ENCODE data around the gene DNAJC30. TPM values are rescaled to one million over a fixed set of nuclear protein-coding genes. Genes with fewer than 3 reads are reported as not detected.
"Not testable (repeated sequence)": the region's sequence is repeated elsewhere in the genome, so short reads cannot be mapped to it uniquely, and the experiment has no call there.

Gene DNAJC30
- total and polyA plus RNA-seq, 9 donors: 7.1 to 16.1 (median 12.6) TPM

- intact Hi-C loops (cut with DNase I): loop anchor here in 1 of 4 donors (10.0 kb wide), 1 partner anchor 57 kb away; the partner anchor contains the start of gene VPS37D
- DNase-seq: no peak
- H3K4me1 ChIP-seq (ENCODE audit: insufficient read depth): no peaks in the 10 kb centered on the region
- H3K27ac ChIP-seq: no peak overlapping the region
- no peaks in the 10 kb centered on the region for H3K36me3 ChIP-seq
- 44 to 50% (median 45%) methylated on average over 3 of the region's 3 CpGs for WGBS, 3 donors
- TF ChIP-seq EP300 (IDR thresholded peaks at IDR 0.05): no peak
- TF ChIP-seq POLR2A (IDR thresholded peaks at IDR 0.05): no peak
- H3K27me3 ChIP-seq: no peaks in the 10 kb centered on the region
- no peak overlapping the region for H3K4me3 ChIP-seq
- no peaks in the 10 kb centered on the region for H3K9me3 ChIP-seq
These were observed 38.1 kb upstream of the DNAJC30 start for GRCh38 chr7:73721377-73721817.

GRCh38 chr7:73720443-73720842 lies 37.2 kb upstream of the DNAJC30 start:
- H3K27ac ChIP-seq; H3K4me1 ChIP-seq (ENCODE audit: insufficient read depth): not testable (repeated sequence)
- WGBS, 3 donors: 94 to 97% (median 96%) methylated on average over 9 of the region's 9 CpGs

GRCh38 chr7:73719806-73720169 lies 36.5 kb upstream of the DNAJC30 start:
- intact Hi-C loops (cut with DNase I): loop anchor here in 1 of 4 donors (10.0 kb wide), 1 partner anchor 55 kb away; the partner anchor contains the start of gene VPS37D
- H3K9me3 ChIP-seq: no peaks in the 10 kb centered on the region
- 6 to 18% (median 7%) methylated on average over 6 to 16 of the region's 16 CpGs for WGBS, 3 donors
- H3K27ac ChIP-seq: no peak overlapping the region
- peak overlapping the region; percentile 70 for H3K4me3 ChIP-seq
- no peaks in the 10 kb centered on the region for H3K27me3 ChIP-seq
- no peaks in the 10 kb centered on the region for H3K36me3 ChIP-seq
- TF ChIP-seq EP300 (IDR thresholded peaks at IDR 0.05): no peak
- TF ChIP-seq CTCF (IDR thresholded peaks at IDR 0.05): no peak
- no peak for TF ChIP-seq POLR2A (IDR thresholded peaks at IDR 0.05)
- DNase-seq: no peak
- no peaks in the 10 kb centered on the region for H3K4me1 ChIP-seq (ENCODE audit: insufficient read depth)

More at GRCh38 chr7:73720443-73720842, 37.2 kb upstream of the DNAJC30 start:
- not testable (repeated sequence) for H3K9me3 ChIP-seq, H3K36me3 ChIP-seq, H3K4me3 ChIP-seq, H3K27me3 ChIP-seq, DNase-seq
- intact Hi-C loops (cut with DNase I): loop anchor here in 1 of 4 donors (10.0 kb wide), 1 partner anchor 56 kb away; the partner anchor contains the start of gene VPS37D

- Histone ChIP-seq H3K27ac (no peak within 1 kb of the TSS), H3K36me3 (no peaks in the 10 kb centered on the region), H3K4me3 (peak within 1 kb of the TSS; percentile 70), H3K4me1 (ENCODE audit: insufficient read depth) (no peaks in the 10 kb centered on the region), H3K27me3 (no peaks in the 10 kb centered on the region), H3K9me3 (no peaks in the 10 kb centered on the region)
- no peak for TF ChIP-seq EP300 (IDR thresholded peaks at IDR 0.05)
- TF ChIP-seq CTCF (IDR thresholded peaks at IDR 0.05): no peak
- no peak for TF ChIP-seq POLR2A (IDR thresholded peaks at IDR 0.05)
- 1 to 2% (median 1%) methylated on average over 44 to 95 of the region's 96 CpGs for WGBS, 3 donors
- DNase-seq: peak; percentile 55 to 82 (median 58)
- intact Hi-C loops (cut with DNase I): no loop called here
These were observed 35.9 kb upstream of the DNAJC30 start, which contains the start of gene STX1A for GRCh38 chr7:73718905-73719805. Gene STX1A (minus strand): TSS chr7:73719669. CDS start chr7:73719631, 38 bp downstream.

- Histone ChIP-seq H3K4me3 (peak overlapping the region; percentile 70), H3K27ac (no peak overlapping the region), H3K9me3 (no peaks in the 10 kb centered on the region), H3K36me3 (no peaks in the 10 kb centered on the region), H3K4me1 (ENCODE audit: insufficient read depth) (no peaks in the 10 kb centered on the region), H3K27me3 (no peaks in the 10 kb centered on the region)
- no peak for DNase-seq
- intact Hi-C loops (cut with DNase I): no loop called here
- WGBS, 3 donors: 38 to 57% (median 47%) methylated on average over 9 of the region's 9 CpGs
- no peak for TF ChIP-seq EP300 (IDR thresholded peaks at IDR 0.05)
- no peak for TF ChIP-seq POLR2A (IDR thresholded peaks at IDR 0.05)
- no peak for TF ChIP-seq CTCF (IDR thresholded peaks at IDR 0.05)
These were observed 35.2 kb upstream of the DNAJC30 start for GRCh38 chr7:73718438-73718881.
